Activated naive CD4-positive, alpha-beta T cell treated with anti-CD3 and anti-CD28 coated beads, Interleukin-2, amount 50 U/mL, for 24 hours (primary cell): ENCODE results near the gene LBR.
"Not testable (repeated sequence)": the region's sequence is repeated elsewhere in the genome, so short reads cannot be mapped to it uniquely, and the experiment has no call there.

Experiments
- H3K27ac Mint-ChIP-seq: one replicate; pipeline ENCODE4 v1.8.0; 2021; ENCODE audit warnings: mild to moderate bottlenecking, mixed read lengths
- H3K27me3 Mint-ChIP-seq: one replicate; pipeline ENCODE4 v1.8.0; 2021; ENCODE audit warnings: mixed read lengths
- H3K36me3 Mint-ChIP-seq: one replicate; pipeline ENCODE4 v1.8.0; 2021; ENCODE audit warnings: mixed read lengths
- H3K4me1 Mint-ChIP-seq: one replicate; pipeline ENCODE4 v1.8.0; 2021; ENCODE audit warnings: mixed read lengths
- H3K4me3 Mint-ChIP-seq: one replicate; pipeline ENCODE4 v1.8.0; 2021; ENCODE audit warnings: mild to moderate bottlenecking, mixed read lengths
- H3K9me3 Mint-ChIP-seq: one replicate; pipeline ENCODE4 v1.8.0; 2021; ENCODE audit warnings: mixed read lengths

LBR gene

GRCh38 chr1:225396357-225396756 is 31.5 kb downstream of the LBR start:
- Mint-ChIP-seq H3K36me3 (peaks cover 17% of the 10 kb centered on the region), H3K27me3 (no peaks in the 10 kb centered on the region), H3K4me1 (peaks cover 10% of the 10 kb centered on the region), H3K4me3 (no peak overlapping the region), H3K27ac (no peak overlapping the region), H3K9me3 (no peaks in the 10 kb centered on the region)

GRCh38 chr1:225389843-225390242 is 38.0 kb downstream of the LBR start:
- Mint-ChIP-seq H3K27ac (no peak overlapping the region), H3K4me1 (no peaks in the 10 kb centered on the region), H3K27me3 (no peaks in the 10 kb centered on the region), H3K36me3 (no peaks in the 10 kb centered on the region), H3K4me3 (no peak overlapping the region), H3K9me3 (no peaks in the 10 kb centered on the region)

- H3K4me1 Mint-ChIP-seq, result no peaks in the 10 kb centered on the region
- H3K27me3 Mint-ChIP-seq, result no peaks in the 10 kb centered on the region
- no peak overlapping the region for H3K27ac Mint-ChIP-seq
- H3K36me3 Mint-ChIP-seq, result peaks cover 7% of the 10 kb centered on the region
- no peaks in the 10 kb centered on the region for H3K9me3 Mint-ChIP-seq
- H3K4me3 Mint-ChIP-seq, result no peak overlapping the region
Observed at GRCh38 chr1:225388372-225388771, 39.5 kb downstream of the LBR start.

- not testable (repeated sequence) for H3K9me3 Mint-ChIP-seq, H3K27me3 Mint-ChIP-seq, H3K27ac Mint-ChIP-seq, H3K36me3 Mint-ChIP-seq, H3K4me3 Mint-ChIP-seq, H3K4me1 Mint-ChIP-seq
Observed at GRCh38 chr1:225386860-225387259, 41.0 kb downstream of the LBR start.

GRCh38 chr1:225380691-225381090 is 47.1 kb downstream of the LBR start:
- Mint-ChIP-seq H3K4me1 (no peaks in the 10 kb centered on the region), H3K36me3 (peaks cover 7% of the 10 kb centered on the region), H3K27ac (no peak overlapping the region), H3K4me3 (no peak overlapping the region), H3K27me3 (no peaks in the 10 kb centered on the region), H3K9me3 (no peaks in the 10 kb centered on the region)

GRCh38 chr1:225378880-225379279 is 49.0 kb downstream of the LBR start:
- Mint-ChIP-seq H3K9me3 (no peaks in the 10 kb centered on the region), H3K27ac (no peak overlapping the region), H3K27me3 (no peaks in the 10 kb centered on the region), H3K36me3 (peaks cover 2% of the 10 kb centered on the region), H3K4me3 (no peak overlapping the region), H3K4me1 (no peaks in the 10 kb centered on the region)

GRCh38 chr1:225374996-225375395 is 52.8 kb downstream of the LBR start:
- Mint-ChIP-seq H3K27ac (no peak overlapping the region), H3K4me3 (no peak overlapping the region), H3K36me3 (no peaks in the 10 kb centered on the region)

GRCh38 chr1:225373155-225373554 is 54.7 kb downstream of the LBR start:
- Mint-ChIP-seq H3K4me1 (no peaks in the 10 kb centered on the region), H3K27me3 (no peaks in the 10 kb centered on the region), H3K36me3 (no peaks in the 10 kb centered on the region), H3K9me3 (no peaks in the 10 kb centered on the region), H3K4me3 (no peak overlapping the region), H3K27ac (no peak overlapping the region)

More at GRCh38 chr1:225374996-225375395, 52.8 kb downstream of the LBR start:
- Mint-ChIP-seq H3K4me1 (no peaks in the 10 kb centered on the region), H3K27me3 (no peaks in the 10 kb centered on the region), H3K9me3 (no peaks in the 10 kb centered on the region)

GRCh38 chr1:225371366-225372010 is 56.4 kb downstream of the LBR start:
- Mint-ChIP-seq H3K27ac (no peak overlapping the region), H3K9me3 (no peaks in the 10 kb centered on the region), H3K4me3 (no peak overlapping the region), H3K27me3 (peaks cover 8% of the 10 kb centered on the region), H3K36me3 (no peaks in the 10 kb centered on the region), H3K4me1 (no peaks in the 10 kb centered on the region)

GRCh38 chr1:225368036-225368552 is 59.7 kb downstream of the LBR start:
- H3K9me3 Mint-ChIP-seq, result no peaks in the 10 kb centered on the region
- H3K27ac Mint-ChIP-seq, result no peak overlapping the region
- no peaks in the 10 kb centered on the region for H3K36me3 Mint-ChIP-seq
- peaks cover 8% of the 10 kb centered on the region for H3K27me3 Mint-ChIP-seq
- H3K4me1 Mint-ChIP-seq, result no peaks in the 10 kb centered on the region
- H3K4me3 Mint-ChIP-seq, result no peak overlapping the region

GRCh38 chr1:225366552-225366951 is 61.3 kb downstream of the LBR start:
- Mint-ChIP-seq H3K9me3 (no peaks in the 10 kb centered on the region), H3K4me3 (no peak overlapping the region), H3K27ac (no peak overlapping the region), H3K27me3 (peaks cover 8% of the 10 kb centered on the region), H3K36me3 (no peaks in the 10 kb centered on the region), H3K4me1 (no peaks in the 10 kb centered on the region)

- H3K27ac Mint-ChIP-seq, result no peak overlapping the region
- H3K9me3 Mint-ChIP-seq, result no peaks in the 10 kb centered on the region
- no peaks in the 10 kb centered on the region for H3K4me1 Mint-ChIP-seq
- H3K4me3 Mint-ChIP-seq, result no peak overlapping the region
- H3K36me3 Mint-ChIP-seq, result no peaks in the 10 kb centered on the region
- H3K27me3 Mint-ChIP-seq, result peaks cover 8% of the 10 kb centered on the region
Observed at GRCh38 chr1:225366018-225366417, 61.8 kb downstream of the LBR start.

GRCh38 chr1:225364439-225364838 is 63.4 kb downstream of the LBR start:
- Mint-ChIP-seq H3K9me3 (no peaks in the 10 kb centered on the region), H3K4me3 (no peak overlapping the region), H3K36me3 (no peaks in the 10 kb centered on the region), H3K27me3 (peaks cover 8% of the 10 kb centered on the region), H3K27ac (no peak overlapping the region), H3K4me1 (no peaks in the 10 kb centered on the region)

GRCh38 chr1:225362805-225363204 is 65.0 kb downstream of the LBR start:
- no peaks in the 10 kb centered on the region for H3K4me1 Mint-ChIP-seq
- H3K9me3 Mint-ChIP-seq, result no peaks in the 10 kb centered on the region
- H3K27ac Mint-ChIP-seq, result no peak overlapping the region
- H3K4me3 Mint-ChIP-seq, result no peak overlapping the region
- H3K36me3 Mint-ChIP-seq, result no peaks in the 10 kb centered on the region
- peaks cover 7% of the 10 kb centered on the region for H3K27me3 Mint-ChIP-seq

GRCh38 chr1:225361176-225361575 is 66.7 kb downstream of the LBR start:
- Mint-ChIP-seq H3K27ac (no peak overlapping the region), H3K4me1 (no peaks in the 10 kb centered on the region), H3K36me3 (no peaks in the 10 kb centered on the region), H3K4me3 (no peak overlapping the region), H3K9me3 (no peaks in the 10 kb centered on the region), H3K27me3 (no peaks in the 10 kb centered on the region)

- no peak overlapping the region for H3K27ac Mint-ChIP-seq
- peaks cover 3% of the 10 kb centered on the region for H3K27me3 Mint-ChIP-seq
- H3K36me3 Mint-ChIP-seq, result no peaks in the 10 kb centered on the region
- H3K4me3 Mint-ChIP-seq, result no peak overlapping the region
- no peaks in the 10 kb centered on the region for H3K9me3 Mint-ChIP-seq
- H3K4me1 Mint-ChIP-seq, result no peaks in the 10 kb centered on the region
Observed at GRCh38 chr1:225360119-225360518, 67.7 kb downstream of the LBR start.

- Mint-ChIP-seq H3K9me3 (no peaks in the 10 kb centered on the region), H3K36me3 (no peaks in the 10 kb centered on the region), H3K4me1 (no peaks in the 10 kb centered on the region), H3K27ac (no peak overlapping the region), H3K4me3 (no peak overlapping the region), H3K27me3 (peaks cover 7% of the 10 kb centered on the region)
Observed at GRCh38 chr1:225355863-225356262, 72.0 kb downstream of the LBR start.
